ENCODE measurements around the gene MGST1.
"Not testable (repeated sequence)": the region's sequence is repeated elsewhere in the genome, so short reads cannot be mapped to it uniquely, and the experiment has no call there.

The MGST1 gene

DNA sequence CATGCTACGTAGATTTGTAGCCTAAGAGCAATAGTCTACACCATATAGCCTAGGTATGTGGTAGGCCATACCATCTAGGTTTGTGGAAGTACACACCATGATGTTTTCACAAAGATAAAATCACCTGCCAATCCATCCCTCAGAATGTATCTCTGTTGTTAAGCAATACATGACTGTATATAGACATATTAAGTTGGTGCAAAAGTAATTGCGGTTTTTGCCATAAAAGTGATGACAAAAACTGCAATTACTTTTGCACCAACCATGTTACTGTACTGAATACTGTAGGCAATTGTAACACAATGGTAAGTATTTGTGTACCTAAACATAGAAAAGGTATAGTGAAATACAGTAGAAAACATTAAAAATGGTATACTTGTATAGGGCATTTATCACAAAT lies 40.5 kb downstream of the MGST1 start:
- TF ChIP-seq, protein P1, sequence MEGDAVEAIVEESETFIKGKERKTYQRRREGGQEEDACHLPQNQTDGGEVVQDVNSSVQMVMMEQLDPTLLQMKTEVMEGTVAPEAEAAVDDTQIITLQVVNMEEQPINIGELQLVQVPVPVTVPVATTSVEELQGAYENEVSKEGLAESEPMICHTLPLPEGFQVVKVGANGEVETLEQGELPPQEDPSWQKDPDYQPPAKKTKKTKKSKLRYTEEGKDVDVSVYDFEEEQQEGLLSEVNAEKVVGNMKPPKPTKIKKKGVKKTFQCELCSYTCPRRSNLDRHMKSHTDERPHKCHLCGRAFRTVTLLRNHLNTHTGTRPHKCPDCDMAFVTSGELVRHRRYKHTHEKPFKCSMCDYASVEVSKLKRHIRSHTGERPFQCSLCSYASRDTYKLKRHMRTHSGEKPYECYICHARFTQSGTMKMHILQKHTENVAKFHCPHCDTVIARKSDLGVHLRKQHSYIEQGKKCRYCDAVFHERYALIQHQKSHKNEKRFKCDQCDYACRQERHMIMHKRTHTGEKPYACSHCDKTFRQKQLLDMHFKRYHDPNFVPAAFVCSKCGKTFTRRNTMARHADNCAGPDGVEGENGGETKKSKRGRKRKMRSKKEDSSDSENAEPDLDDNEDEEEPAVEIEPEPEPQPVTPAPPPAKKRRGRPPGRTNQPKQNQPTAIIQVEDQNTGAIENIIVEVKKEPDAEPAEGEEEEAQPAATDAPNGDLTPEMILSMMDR (IDR thresholded peaks at IDR 0.05; ENCODE audit: low read length, missing control alignments), result no peak
- no peak overlapping the region for H3K4me3 ChIP-seq (replicated peaks; ENCODE audit: low read depth, low read length)
- DNase-seq (ENCODE audit: low read depth), result no peak

DNA sequence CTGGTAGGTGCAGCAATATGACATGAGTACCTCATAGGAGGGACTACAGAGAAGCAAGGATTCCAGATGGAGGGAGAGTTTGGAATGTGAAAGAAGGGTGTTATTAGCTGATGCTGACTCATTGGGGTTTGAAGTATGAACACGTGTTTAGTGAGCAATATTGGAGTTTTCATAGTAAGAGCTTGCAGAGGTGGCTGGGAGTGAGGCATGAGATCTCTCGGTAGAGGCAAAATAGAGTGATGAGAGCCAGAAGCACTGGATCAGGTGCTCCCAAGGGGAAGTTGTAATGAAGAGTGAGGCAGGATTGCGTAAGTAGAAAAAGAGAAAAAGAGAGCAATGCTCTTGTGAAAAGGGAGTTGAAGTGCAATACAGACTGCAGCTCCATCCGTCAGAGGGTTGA lies 42.1 kb downstream of the MGST1 start:
- DNase-seq (ENCODE audit: low read depth), result peak; percentile 62
- H3K4me3 ChIP-seq (replicated peaks; ENCODE audit: low read depth, low read length), result no peak overlapping the region
- TF ChIP-seq, protein P1 (IDR thresholded peaks at IDR 0.05; ENCODE audit: low read length, missing control alignments), result no peak

DNA sequence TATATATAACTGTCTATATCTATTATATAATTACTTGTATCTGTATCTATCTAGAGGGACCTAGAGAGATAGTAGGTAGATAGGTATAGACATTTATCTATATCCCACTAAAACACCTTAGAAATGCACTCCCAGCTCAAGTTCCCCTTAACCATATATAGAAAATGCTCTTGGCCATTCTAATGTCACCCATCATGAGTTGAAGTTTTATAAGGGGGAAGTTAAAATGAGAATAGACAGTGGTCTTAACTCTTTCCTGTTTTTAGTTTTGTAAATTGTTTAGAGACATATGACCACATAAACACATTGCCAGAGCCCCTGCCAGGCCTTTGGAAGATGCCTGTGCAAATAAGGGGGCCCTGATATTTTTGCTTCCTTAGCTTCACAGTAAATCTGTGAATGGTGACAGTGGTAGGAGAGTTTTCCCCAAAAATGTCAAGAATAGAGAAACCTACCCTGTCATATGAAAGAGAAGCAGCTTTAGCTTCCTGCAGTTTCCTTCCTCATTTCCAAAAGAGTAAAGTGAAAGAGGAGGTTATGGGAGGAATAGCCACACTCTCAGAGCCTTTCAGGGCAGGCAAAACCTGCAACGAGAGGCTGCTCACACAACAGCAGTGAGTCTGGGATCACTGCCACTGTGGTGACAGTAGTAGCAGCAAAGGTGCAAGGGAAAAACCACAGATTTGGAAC lies 45.5 kb downstream of the MGST1 start:
- TF ChIP-seq, protein P1 (IDR thresholded peaks at IDR 0.05; ENCODE audit: low read length, missing control alignments), result no peak
- H3K4me3 ChIP-seq (replicated peaks; ENCODE audit: low read depth, low read length), result no peak overlapping the region
- DNase-seq (ENCODE audit: low read depth), result no peak

DNA sequence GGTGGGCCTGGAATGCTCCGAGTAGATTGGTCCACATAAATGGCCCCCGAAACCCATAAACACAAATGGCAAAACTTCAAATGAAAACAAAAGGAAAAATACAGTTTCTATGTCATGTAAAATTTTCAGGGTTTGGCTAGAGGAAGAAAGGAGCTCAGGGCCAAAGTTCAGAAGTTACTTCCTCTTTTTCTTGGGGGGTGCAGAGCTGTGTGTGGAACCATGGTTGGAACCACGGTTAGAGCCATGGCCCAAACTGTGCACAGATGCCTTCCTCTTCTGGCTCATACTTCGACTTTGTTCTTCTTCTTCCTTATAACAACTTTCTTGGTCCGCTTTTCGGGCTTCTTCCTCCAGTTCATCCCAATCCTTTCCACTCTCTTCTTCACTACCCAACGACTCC lies 51.7 kb downstream of the MGST1 start:
- H3K4me3 ChIP-seq (replicated peaks; ENCODE audit: low read depth, low read length), result no peak overlapping the region
- no peak for DNase-seq (ENCODE audit: low read depth)
- TF ChIP-seq, protein P1 (IDR thresholded peaks at IDR 0.05; ENCODE audit: low read length, missing control alignments), result no peak

DNA sequence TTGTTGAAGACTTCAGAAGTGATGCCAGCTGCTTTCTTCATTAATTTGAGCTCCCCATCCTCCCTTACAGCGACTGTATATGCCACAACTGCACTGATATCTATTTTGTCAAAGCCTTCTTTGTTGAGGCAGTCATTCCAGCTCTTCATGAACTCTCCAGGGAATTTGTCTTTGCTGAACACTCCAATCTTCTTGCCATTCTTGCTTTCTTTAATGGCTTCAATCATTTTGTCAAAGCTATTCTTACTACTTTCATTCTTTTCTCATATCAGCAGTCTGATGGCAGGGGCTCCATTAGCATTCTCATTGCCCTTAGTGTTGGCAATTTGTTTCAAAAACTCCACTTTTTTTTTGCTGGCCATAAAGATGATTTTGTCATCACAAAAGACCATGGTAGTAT lies 54.4 kb downstream of the MGST1 start:
- DNase-seq (ENCODE audit: low read depth); H3K4me3 ChIP-seq (replicated peaks; ENCODE audit: low read depth, low read length): not testable (repeated sequence)

DNA sequence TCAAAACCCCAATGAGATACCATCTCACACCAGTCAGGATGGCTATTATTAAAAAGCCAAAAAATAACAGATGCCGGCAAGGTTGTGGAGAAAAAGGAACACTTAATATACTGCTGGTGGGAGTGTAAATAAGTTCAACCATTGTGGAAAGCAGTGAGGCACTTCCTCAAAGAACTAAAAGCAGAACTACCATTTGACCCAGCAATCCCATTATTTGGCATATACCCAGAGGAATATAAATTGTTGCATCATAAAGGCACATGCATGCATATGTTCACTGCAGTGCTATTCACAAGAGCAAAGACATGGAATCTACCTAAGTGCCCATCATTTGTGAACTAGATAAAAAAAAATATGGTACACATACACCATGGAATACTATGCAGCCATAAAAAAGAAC lies 59.9 kb downstream of the MGST1 start:
- TF ChIP-seq, protein P1 (IDR thresholded peaks at IDR 0.05; ENCODE audit: low read length, missing control alignments), result no peak
- H3K4me3 ChIP-seq (replicated peaks; ENCODE audit: low read depth, low read length), result no peak overlapping the region
- DNase-seq (ENCODE audit: low read depth), result no peak
